NT2/D1 (cell line): ENCODE results near the gene DCANP1.
A peak's percentile ranks its signal among the peaks of the same experiment; 100 is the strongest.

Experiments used
- DNase-seq: peaks from one replicate; pipeline ENCODE4 v3.0.0-alpha.2; 2011; ENCODE audit warnings: low read depth, low spot score
- H3K27me3 ChIP-seq: 2 replicates; pipeline ENCODE4 v1.6.0; 2011; ENCODE audit warnings: mild to moderate bottlenecking; ENCODE audit not compliant: insufficient read length, insufficient read depth
- H3K36me3 ChIP-seq: 2 replicates; pipeline ENCODE4 v1.6.1; 2011; ENCODE audit warnings: mild to moderate bottlenecking, low read length, mixed read lengths; ENCODE audit not compliant: insufficient read depth, insufficient read length
- H3K4me1 ChIP-seq: 2 replicates; pipeline ENCODE4 v1.5.1; 2011; ENCODE audit not compliant: insufficient read depth, insufficient read length
- H3K4me3 ChIP-seq: 2 replicates; pipeline ENCODE4 v1.5.1; 2011; ENCODE audit warnings: low read depth; ENCODE audit not compliant: insufficient read length
- H3K9ac ChIP-seq: 2 replicates; pipeline ENCODE4 v1.6.0; 2011; ENCODE audit warnings: low read depth; ENCODE audit not compliant: insufficient read length
- H3K9me3 ChIP-seq: 2 replicates; pipeline ENCODE4 v1.5.1; 2011; ENCODE audit warnings: mild to moderate bottlenecking, low read length; ENCODE audit not compliant: insufficient read depth
- SUZ12 ChIP-seq: IDR thresholded peaks from 2 replicates; pipeline ENCODE4 v1.6.1; 2011; ENCODE audit not compliant: insufficient read length, insufficient read depth; ENCODE audit errors: extremely low read depth
- YY1 ChIP-seq: IDR thresholded peaks from 2 replicates; pipeline ENCODE4 v1.6.1; 2011; ENCODE audit not compliant: insufficient read length, insufficient read depth
- ZNF274 ChIP-seq: IDR thresholded peaks from 2 replicates; pipeline ENCODE4 v1.6.1; 2011; ENCODE audit warnings: mild to moderate bottlenecking, low read depth, low read length

DCANP1 gene

GRCh38 chr5:135460246-135461033 is 13.3 kb upstream of the DCANP1 start:
- no peak for TF ChIP-seq YY1
- no peak for TF ChIP-seq SUZ12
- no peak for TF ChIP-seq ZNF274
- DNase-seq, result no peak
- Histone ChIP-seq H3K36me3 (no peaks in the 10 kb centered on the region), H3K9ac (no peak overlapping the region), H3K4me3 (no peak overlapping the region), H3K27me3 (peaks cover 47% of the 10 kb centered on the region), H3K4me1 (no peaks in the 10 kb centered on the region), H3K9me3 (no peaks in the 10 kb centered on the region; the same call in 1 of the 2 replicates)

- Histone ChIP-seq H3K27me3 (peaks cover 32% of the 10 kb centered on the region), H3K9me3 (no peaks in the 10 kb centered on the region; the same call in 1 of the 2 replicates), H3K36me3 (no peaks in the 10 kb centered on the region), H3K4me3 (no peak overlapping the region), H3K9ac (no peak overlapping the region), H3K4me1 (no peaks in the 10 kb centered on the region)
- TF ChIP-seq YY1, result no peak
- no peak for TF ChIP-seq ZNF274
- TF ChIP-seq SUZ12, result no peak
- DNase-seq, result no peak
These were observed 11.8 kb upstream of the DCANP1 start for GRCh38 chr5:135458921-135459331.

DNA sequence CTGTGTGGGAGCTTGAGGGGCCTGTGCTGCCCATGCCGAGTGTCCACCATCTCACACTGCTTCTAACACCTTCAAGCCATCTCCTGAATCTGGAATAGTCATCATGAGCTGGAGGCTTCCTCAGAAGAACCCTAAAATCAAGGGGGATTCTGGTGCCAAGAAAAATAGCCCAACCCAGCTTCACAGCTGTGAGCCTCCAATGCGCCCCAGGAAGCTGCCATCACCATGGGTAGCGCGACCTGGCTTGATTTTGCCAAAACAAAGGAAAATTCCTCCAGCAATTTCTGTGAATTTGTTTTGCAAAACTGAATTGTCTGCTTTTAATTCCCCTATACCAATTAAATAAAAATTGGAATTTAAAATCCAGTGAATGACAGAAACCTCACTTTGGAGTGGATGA is 11.2 kb upstream of the DCANP1 start:
- Histone ChIP-seq H3K9me3 (no peaks in the 10 kb centered on the region; the same call in 1 of the 2 replicates), H3K27me3 (peaks cover 26% of the 10 kb centered on the region)
- TF ChIP-seq YY1 (no peak), SUZ12 (no peak), ZNF274 (no peak)

GRCh38 chr5:135457424-135458071 is 10.4 kb upstream of the DCANP1 start:
- H3K27me3 ChIP-seq, result peaks cover 21% of the 10 kb centered on the region
- peak; percentile 43 for DNase-seq
- TF ChIP-seq SUZ12 (no peak), ZNF274 (no peak), YY1 (no peak)
- no peak overlapping the region for H3K9ac ChIP-seq
- no peaks in the 10 kb centered on the region for H3K4me1 ChIP-seq
- H3K9me3 ChIP-seq, result no peaks in the 10 kb centered on the region
- H3K36me3 ChIP-seq, result no peaks in the 10 kb centered on the region
- H3K4me3 ChIP-seq, result no peak overlapping the region

More for the DNA sequence above, 11.2 kb upstream of the DCANP1 start:
- H3K36me3 ChIP-seq, result no peaks in the 10 kb centered on the region
- DNase-seq, result no peak
- no peak overlapping the region for H3K9ac ChIP-seq
- no peak overlapping the region for H3K4me3 ChIP-seq
- H3K4me1 ChIP-seq, result no peaks in the 10 kb centered on the region

GRCh38 chr5:135456238-135457099 is 9.3 kb upstream of the DCANP1 start:
- DNase-seq, result no peak
- Histone ChIP-seq H3K36me3 (no peaks in the 10 kb centered on the region), H3K4me3 (no peak overlapping the region), H3K4me1 (no peaks in the 10 kb centered on the region), H3K27me3 (peaks cover 16% of the 10 kb centered on the region), H3K9me3 (no peaks in the 10 kb centered on the region), H3K9ac (no peak overlapping the region)
- TF ChIP-seq ZNF274, result no peak
- no peak for TF ChIP-seq YY1
- no peak for TF ChIP-seq SUZ12

GRCh38 chr5:135455876-135456237 is 8.7 kb upstream of the DCANP1 start:
- H3K36me3 ChIP-seq, result no peaks in the 10 kb centered on the region
- no peak overlapping the region for H3K4me3 ChIP-seq
- no peak for DNase-seq
- no peaks in the 10 kb centered on the region for H3K4me1 ChIP-seq
- TF ChIP-seq YY1, result no peak
- no peak for TF ChIP-seq SUZ12
- TF ChIP-seq ZNF274, result no peak
- no peaks in the 10 kb centered on the region for H3K9me3 ChIP-seq
- no peak overlapping the region for H3K9ac ChIP-seq
- peaks cover 12% of the 10 kb centered on the region for H3K27me3 ChIP-seq
